22Rv1 (cell line): ENCODE results near the gene PLXNA2.

Experiments
- ZFX ChIP-seq: fragments of 450-650 bp; IDR thresholded peaks from 2 replicates; pipeline ENCODE4 v1.6.1; 2017; ENCODE audit warnings: antibody characterized with exemption, borderline replicate concordance
- TF ChIP-seq, protein P1 (sequence below): fragments of 450-650 bp; IDR thresholded peaks from 2 replicates; pipeline ENCODE4 v1.5.1; 2017; ENCODE audit warnings: mild to moderate bottlenecking

DNA sequence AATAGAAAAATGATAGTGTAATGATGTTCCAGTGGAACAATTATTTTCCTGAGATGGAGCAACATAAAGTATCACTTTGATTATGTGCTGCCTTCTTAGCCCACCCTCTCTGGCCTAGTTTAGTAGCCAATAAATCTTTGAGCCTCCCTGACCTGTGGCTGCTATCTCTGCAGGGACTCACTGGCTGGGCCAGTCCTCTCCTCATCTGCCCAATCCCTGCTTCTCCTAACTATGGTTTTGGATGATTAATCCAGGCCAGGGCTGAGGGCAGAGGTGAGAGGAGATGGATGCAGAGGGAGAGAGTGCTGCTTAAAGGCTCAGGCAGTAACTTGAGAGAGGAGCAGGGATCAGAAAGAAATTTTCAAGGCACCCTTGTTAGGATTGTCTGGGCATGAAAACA is 244.2 kb downstream of the PLXNA2 start:
- TF ChIP-seq, protein P1, sequence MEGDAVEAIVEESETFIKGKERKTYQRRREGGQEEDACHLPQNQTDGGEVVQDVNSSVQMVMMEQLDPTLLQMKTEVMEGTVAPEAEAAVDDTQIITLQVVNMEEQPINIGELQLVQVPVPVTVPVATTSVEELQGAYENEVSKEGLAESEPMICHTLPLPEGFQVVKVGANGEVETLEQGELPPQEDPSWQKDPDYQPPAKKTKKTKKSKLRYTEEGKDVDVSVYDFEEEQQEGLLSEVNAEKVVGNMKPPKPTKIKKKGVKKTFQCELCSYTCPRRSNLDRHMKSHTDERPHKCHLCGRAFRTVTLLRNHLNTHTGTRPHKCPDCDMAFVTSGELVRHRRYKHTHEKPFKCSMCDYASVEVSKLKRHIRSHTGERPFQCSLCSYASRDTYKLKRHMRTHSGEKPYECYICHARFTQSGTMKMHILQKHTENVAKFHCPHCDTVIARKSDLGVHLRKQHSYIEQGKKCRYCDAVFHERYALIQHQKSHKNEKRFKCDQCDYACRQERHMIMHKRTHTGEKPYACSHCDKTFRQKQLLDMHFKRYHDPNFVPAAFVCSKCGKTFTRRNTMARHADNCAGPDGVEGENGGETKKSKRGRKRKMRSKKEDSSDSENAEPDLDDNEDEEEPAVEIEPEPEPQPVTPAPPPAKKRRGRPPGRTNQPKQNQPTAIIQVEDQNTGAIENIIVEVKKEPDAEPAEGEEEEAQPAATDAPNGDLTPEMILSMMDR = no peak
- TF ChIP-seq ZFX = no peak
